Mucosa of descending colon (tissue), 3 donors: Measurements from ENCODE around the gene ST3GAL3. TPM values are rescaled to one million over a fixed set of nuclear protein-coding genes. Genes with fewer than 3 reads are reported as not detected.

Experiments
- ATAC-seq: fragments of 200-7000 bp; cut with Tn5 transposase; one replicate; pipeline ENCODE4 v1.9.1; 2020; ENCODE audit warnings: mild to moderate bottlenecking, moderate library complexity
- DNase-seq, 3 donors: peaks; one replicate each; pipeline ENCODE4 v3.0.0-alpha.2; 2020
- H3K36me3 ChIP-seq: fragments of 200-600 bp; one replicate; pipeline ENCODE4 v1.8.0; 2021; ENCODE audit warnings: low read depth, mild to moderate bottlenecking
- H3K4me1 ChIP-seq: fragments of 200-600 bp; one replicate; pipeline ENCODE4 v1.8.0; 2021; ENCODE audit warnings: low read depth, mild to moderate bottlenecking
- H3K4me3 ChIP-seq: fragments of 200-600 bp; one replicate; pipeline ENCODE4 v1.8.0; 2021; ENCODE audit warnings: mild to moderate bottlenecking
- H3K9me3 ChIP-seq: fragments of 200-600 bp; one replicate; pipeline ENCODE4 v1.8.0; 2021; ENCODE audit warnings: mild to moderate bottlenecking
- intact Hi-C, 2 donors: fragments of 100-400 bp; cut with DNase I in 1 of 2; cut with micrococcal nuclease in 1 of 2; formaldehyde crosslinking; loops; one replicate each; pipeline versions ENCODE4 v1.11.0 to v1.11.1; 2022; cut with DNase I, micrococcal nuclease
- total RNA-seq, 3 donors: library from RNA; stranded (reverse); fragmentation: NEBNext Ultra II Directional in 2 of 3; extraction: Animal tissue kit (Norgen Biotek cat#: 25700) in 2 of 3; gene quantifications; one replicate each; pipeline versions ENCODE4 v1.2.1 to v1.2.4, GENCODE V29; 2021 to 2023
- TF ChIP-seq, protein P1 (sequence below): fragments of 200-600 bp; IDR thresholded peaks from one replicate; pipeline ENCODE4 v1.8.0; 2022; ENCODE audit warnings: antibody characterized with exemption, mild to moderate bottlenecking
- donor health status: DM: no; HTN: no; CAD: no; lungs with moderate emphysema.
- donor health status: DM: no; HTN: no; CAD: no.
- donor health status: DM: no; HTN: yes; CAD: no.

Gene ST3GAL3
- total RNA-seq, 3 donors from 2014 or later, result 9.5 to 26.3 (median 18.2) TPM

DNA sequence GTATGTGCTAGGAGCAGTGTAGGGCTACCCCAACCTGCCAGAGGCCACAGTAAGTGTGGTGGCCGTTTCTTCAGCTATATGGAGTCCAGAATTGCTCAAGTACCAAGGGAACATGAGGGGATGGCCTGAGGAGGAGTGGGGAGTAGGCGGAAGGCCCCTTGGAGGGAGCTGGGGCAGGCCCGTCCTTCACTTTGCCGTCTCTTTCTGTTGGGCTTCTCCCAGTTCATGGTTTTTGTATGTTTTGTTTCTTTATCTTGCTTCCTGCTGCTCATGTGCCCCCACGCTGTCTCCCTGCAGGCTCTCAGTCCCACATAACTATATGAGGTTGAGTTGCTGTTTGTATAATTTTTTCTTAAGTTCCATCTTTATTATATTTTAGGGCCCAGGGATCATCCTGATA lies 256.6 kb downstream of the ST3GAL3 start:
- no peak for DNase-seq
- ATAC-seq, result no peak
- H3K4me3 ChIP-seq, result no peak overlapping the region
- no peaks in the 10 kb centered on the region for H3K4me1 ChIP-seq
- H3K9me3 ChIP-seq, result no peaks in the 10 kb centered on the region
- intact Hi-C loops, result no loop called here
- TF ChIP-seq, protein P1, sequence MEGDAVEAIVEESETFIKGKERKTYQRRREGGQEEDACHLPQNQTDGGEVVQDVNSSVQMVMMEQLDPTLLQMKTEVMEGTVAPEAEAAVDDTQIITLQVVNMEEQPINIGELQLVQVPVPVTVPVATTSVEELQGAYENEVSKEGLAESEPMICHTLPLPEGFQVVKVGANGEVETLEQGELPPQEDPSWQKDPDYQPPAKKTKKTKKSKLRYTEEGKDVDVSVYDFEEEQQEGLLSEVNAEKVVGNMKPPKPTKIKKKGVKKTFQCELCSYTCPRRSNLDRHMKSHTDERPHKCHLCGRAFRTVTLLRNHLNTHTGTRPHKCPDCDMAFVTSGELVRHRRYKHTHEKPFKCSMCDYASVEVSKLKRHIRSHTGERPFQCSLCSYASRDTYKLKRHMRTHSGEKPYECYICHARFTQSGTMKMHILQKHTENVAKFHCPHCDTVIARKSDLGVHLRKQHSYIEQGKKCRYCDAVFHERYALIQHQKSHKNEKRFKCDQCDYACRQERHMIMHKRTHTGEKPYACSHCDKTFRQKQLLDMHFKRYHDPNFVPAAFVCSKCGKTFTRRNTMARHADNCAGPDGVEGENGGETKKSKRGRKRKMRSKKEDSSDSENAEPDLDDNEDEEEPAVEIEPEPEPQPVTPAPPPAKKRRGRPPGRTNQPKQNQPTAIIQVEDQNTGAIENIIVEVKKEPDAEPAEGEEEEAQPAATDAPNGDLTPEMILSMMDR, result no peak
- no peaks in the 10 kb centered on the region for H3K36me3 ChIP-seq

DNA sequence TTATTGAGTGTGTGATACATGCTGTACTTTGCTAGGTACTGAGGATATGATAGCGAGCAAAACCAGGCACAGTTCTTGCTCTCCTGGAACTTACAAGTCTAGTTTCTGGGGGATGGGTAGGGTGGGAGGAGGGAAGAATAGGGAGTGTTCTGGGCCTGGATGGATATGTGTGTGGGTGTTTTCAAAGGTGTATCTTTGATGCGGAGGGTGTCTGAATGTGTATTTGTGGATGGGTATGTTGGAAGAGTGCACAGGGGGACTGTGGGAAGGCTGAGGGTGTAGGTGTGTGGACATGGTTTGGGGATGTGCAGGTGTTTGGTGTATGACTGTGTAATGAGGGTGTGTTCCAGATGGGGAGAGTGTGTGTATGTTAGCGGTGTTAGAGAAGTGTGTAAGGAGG lies 258.0 kb downstream of the ST3GAL3 start:
- peaks cover under 1% of the 10 kb centered on the region for H3K4me1 ChIP-seq
- H3K36me3 ChIP-seq, result no peaks in the 10 kb centered on the region
- H3K4me3 ChIP-seq, result no peak overlapping the region
- H3K9me3 ChIP-seq, result no peaks in the 10 kb centered on the region
- TF ChIP-seq, protein P1, result no peak
- no peak for DNase-seq
- intact Hi-C loops, result no loop called here
- ATAC-seq, result no peak

DNA sequence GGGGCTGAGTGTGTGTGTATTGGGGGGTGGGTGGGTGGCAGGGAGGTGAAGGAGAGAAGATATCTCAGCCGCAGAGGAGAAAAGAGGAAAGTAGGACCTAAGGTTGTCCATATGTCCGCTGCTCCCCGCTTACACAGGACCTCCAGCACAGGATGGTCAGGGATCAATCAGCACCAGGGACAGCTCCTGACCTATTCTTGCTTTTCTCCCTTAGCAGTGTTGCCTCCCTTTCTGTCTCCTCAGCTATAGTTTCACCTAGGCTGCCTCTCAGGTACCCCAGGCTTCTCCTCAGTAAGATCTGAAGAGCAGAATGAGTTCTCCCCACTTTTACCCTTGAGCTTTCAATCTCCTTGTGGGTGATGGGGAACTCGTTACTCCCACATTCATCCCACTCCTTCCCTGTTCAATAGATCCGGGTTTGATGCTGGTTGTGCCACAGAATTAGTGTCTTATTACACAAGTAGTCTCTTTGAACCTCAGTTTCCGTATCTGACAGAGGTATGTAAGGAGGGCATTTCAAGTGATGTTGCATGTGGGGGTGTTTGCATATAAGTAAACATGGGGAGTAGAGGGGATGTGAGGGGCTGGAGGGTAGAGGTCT lies 261.1 kb downstream of the ST3GAL3 start:
- DNase-seq, result peak in 1 of 3 donors; percentile 58
- TF ChIP-seq, protein P1, result no peak
- Histone ChIP-seq H3K4me1 (peaks cover 10% of the 10 kb centered on the region), H3K36me3 (no peaks in the 10 kb centered on the region), H3K4me3 (no peak overlapping the region), H3K9me3 (no peaks in the 10 kb centered on the region)
- intact Hi-C loops, result no loop called here
- no peak for ATAC-seq

DNA sequence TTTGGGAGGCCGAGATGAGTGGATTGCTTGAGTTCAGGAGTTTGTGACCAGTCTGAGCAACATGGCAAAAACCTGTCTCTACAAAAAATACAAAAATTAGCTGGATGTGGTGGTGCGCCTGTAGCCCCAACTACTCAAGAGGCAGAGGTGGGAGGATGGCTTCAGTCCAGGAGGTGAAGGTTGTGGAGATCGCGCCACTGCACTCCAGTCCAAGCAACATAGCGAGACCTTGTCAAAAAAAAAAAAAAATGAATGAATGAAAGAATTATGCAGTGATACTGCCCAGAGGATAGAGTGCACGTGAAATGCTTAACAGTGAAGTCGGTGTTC lies 262.0 kb downstream of the ST3GAL3 start:
- Histone ChIP-seq H3K36me3 (no peaks in the 10 kb centered on the region), H3K4me3 (peak overlapping the region; percentile 36), H3K4me1 (peaks cover 19% of the 10 kb centered on the region), H3K9me3 (no peaks in the 10 kb centered on the region)
- intact Hi-C loops, result no loop called here
- TF ChIP-seq, protein P1, result no peak
- DNase-seq, result no peak
- ATAC-seq, result no peak

DNA sequence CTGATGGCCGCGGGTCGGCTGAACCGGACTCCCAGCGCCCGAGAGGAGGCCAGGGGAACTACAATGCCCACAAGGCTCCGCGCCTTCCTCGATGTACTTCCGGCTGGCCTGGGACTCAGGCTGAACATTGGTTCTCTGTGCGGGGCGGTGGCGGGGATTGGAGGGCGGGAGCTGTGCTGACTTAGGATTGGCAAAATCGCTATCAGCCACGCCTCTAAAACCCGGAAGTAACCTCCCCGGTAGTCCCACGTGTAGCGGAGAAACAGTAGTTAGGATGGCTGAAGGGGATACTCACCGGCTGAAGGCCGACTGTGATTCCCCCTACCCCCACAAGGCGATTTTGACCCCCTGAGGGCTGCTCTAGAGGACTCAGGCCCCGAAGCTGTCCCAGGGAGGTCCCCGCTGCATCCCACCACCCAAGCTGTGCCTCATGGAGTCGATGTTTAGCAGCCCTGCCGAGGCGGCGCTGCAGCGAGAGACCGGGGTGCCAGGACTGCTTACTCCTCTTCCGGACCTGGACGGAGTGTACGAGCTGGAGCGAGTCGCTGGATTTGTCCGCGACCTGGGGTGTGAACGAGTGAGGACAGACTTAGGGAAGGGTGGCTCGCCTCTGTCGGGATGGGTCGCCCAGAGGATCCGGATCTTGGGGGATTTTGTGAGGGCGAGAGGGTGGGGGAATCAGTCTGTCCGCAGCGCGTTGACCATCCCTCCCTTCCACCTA lies 262.6 kb downstream of the ST3GAL3 start, which contains the start of gene DPH2:
TSS of gene DPH2 (plus strand) at position 265 of the 721 bp plus-strand sequence. CDS start at position 431, 166 bp downstream.
- TF ChIP-seq, protein P1, result peak; percentile 9
- Histone ChIP-seq H3K4me1 (peaks cover 23% of the 10 kb centered on the region), H3K9me3 (no peaks in the 10 kb centered on the region), H3K4me3 (peak within 1 kb of the TSS; percentile 36), H3K36me3 (no peaks in the 10 kb centered on the region)
- intact Hi-C loops, result no loop called here
- ATAC-seq, result peak; percentile 88
- DNase-seq, result peak; percentile 96 to 97 (median 97)
